Stomach (tissue), 4 donors: Measurements from ENCODE around the gene PRRX2.

Source experiments
- POLR2A ChIP-seq, 4 donors: fragments of 450-650 bp; IDR thresholded peaks; one replicate each; pipeline ENCODE4 v1.6.1; 2016; ENCODE audit warnings: antibody characterized with exemption in 4 of 4, control low read depth in 2 of 4, mild to moderate bottlenecking in 1 of 4, moderate library complexity in 1 of 4
- POLR2AphosphoS5 ChIP-seq, 3 donors: sonication (generic); formaldehyde crosslinking; IDR thresholded peaks; one replicate each; pipeline ENCODE4 v1.6.1; 2016; ENCODE audit warnings: antibody characterized with exemption in 3 of 3
- TF ChIP-seq, protein P1 (sequence below), 7 experiments: fragments of 450-650 bp in 4 of 7; fragments of 200-600 bp in 3 of 7; sonication (generic) in 3 of 7; IDR thresholded peaks; one replicate each; pipeline ENCODE4 v1.5.1; 2016 to 2019; ENCODE audit warnings: antibody characterized with exemption in 7 of 7, control low read depth in 2 of 7, mild to moderate bottlenecking in 1 of 7

DNA sequence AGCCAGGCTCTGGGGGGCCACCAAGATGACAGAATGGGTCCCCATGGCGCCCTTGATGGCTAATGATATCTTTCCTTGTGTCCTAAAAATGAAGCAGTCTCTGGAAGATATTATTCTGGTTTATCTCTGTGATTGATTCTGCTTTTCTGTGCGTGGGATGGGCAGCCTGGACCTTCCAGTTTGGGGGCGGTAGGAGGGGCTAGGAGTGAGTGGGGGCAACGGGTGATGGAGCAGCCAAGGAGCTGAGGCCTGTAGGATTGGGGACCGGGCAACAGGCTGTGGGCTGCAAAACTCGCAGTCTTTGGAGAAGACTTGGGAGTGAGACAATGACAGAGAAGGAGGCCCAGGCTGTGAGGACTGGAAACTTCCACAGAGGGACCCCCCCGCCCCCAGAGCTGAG lies 8.8 kb downstream of the PRRX2 start:
- TF ChIP-seq POLR2A (IDR thresholded peaks at IDR 0.05) (no peak), POLR2AphosphoS5 (IDR thresholded peaks at IDR 0.05) (no peak)
- TF ChIP-seq, protein P1, sequence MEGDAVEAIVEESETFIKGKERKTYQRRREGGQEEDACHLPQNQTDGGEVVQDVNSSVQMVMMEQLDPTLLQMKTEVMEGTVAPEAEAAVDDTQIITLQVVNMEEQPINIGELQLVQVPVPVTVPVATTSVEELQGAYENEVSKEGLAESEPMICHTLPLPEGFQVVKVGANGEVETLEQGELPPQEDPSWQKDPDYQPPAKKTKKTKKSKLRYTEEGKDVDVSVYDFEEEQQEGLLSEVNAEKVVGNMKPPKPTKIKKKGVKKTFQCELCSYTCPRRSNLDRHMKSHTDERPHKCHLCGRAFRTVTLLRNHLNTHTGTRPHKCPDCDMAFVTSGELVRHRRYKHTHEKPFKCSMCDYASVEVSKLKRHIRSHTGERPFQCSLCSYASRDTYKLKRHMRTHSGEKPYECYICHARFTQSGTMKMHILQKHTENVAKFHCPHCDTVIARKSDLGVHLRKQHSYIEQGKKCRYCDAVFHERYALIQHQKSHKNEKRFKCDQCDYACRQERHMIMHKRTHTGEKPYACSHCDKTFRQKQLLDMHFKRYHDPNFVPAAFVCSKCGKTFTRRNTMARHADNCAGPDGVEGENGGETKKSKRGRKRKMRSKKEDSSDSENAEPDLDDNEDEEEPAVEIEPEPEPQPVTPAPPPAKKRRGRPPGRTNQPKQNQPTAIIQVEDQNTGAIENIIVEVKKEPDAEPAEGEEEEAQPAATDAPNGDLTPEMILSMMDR (IDR thresholded peaks at IDR 0.05) = no peak
